PC-9 (cell line): ENCODE results near the gene LARP4. TPM values are rescaled to one million over a fixed set of nuclear protein-coding genes. Genes with fewer than 3 reads are reported as not detected.
A peak's percentile ranks its signal among the peaks of the same experiment; 100 is the strongest.

Experiments
- BruUV-seq: library from RNA; stranded (reverse); fragments of 400-500 nt; replicated peaks from 2 replicates; lab custom pipeline; 2021; lab: Mats Ljungman, UMichigan
- CTCF ChIA-PET: fragments of 300-600 bp; sonication (Branson Sonifier 250); formaldehyde crosslinking; loops from one replicate; lab custom pipeline; 2022; ENCODE audit warnings: antibody characterized with exemption; lab: Charles Lee
- POLR2A ChIA-PET: fragments of 300-600 bp; sonication (Branson Sonifier 250); formaldehyde crosslinking; loops from one replicate; lab custom pipeline; 2022; ENCODE audit warnings: antibody characterized with exemption; ENCODE audit not compliant: unreplicated experiment; lab: Charles Lee
- DNase-seq, 2 experiments: peaks; one replicate each; pipeline versions ENCODE4 v3.0.0 to v3.0.0-alpha.2; 2015 to 2022; ENCODE audit warnings: mixed read lengths in 1 of 2
- H2AFZ ChIP-seq: fragments of 200-600 bp; sonication (generic); 2 replicates; pipeline ENCODE4 v1.8.1; 2017; ENCODE audit warnings: antibody characterized with exemption
- H3F3A ChIP-seq: fragments of 200-600 bp; sonication (generic); 2 replicates; pipeline ENCODE4 v1.8.1; 2017; ENCODE audit warnings: antibody characterized with exemption, mild to moderate bottlenecking, low read depth; ENCODE audit not compliant: insufficient read depth
- H3K27ac ChIP-seq: fragments of 200-600 bp; sonication (generic); 2 replicates; pipeline ENCODE4 v1.6.1; 2016; ENCODE audit warnings: mixed run types
- H3K27me3 ChIP-seq: fragments of 200-600 bp; sonication (generic); 2 replicates; pipeline ENCODE4 v1.6.1; 2016; ENCODE audit warnings: low read depth, mixed run types; ENCODE audit not compliant: insufficient read depth
- H3K36me3 ChIP-seq: fragments of 200-600 bp; sonication (generic); 2 replicates; pipeline ENCODE4 v1.6.1; 2016; ENCODE audit warnings: low read depth, mixed run types
- H3K4me1 ChIP-seq: fragments of 200-600 bp; sonication (generic); replicated peaks from 2 replicates; pipeline ENCODE4 v1.6.1; 2016; ENCODE audit warnings: mixed run types; ENCODE audit not compliant: insufficient read depth
- H3K4me2 ChIP-seq: fragments of 200-600 bp; sonication (generic); 2 replicates; pipeline ENCODE4 v1.6.1; 2017; ENCODE audit warnings: mixed run types
- H3K4me3 ChIP-seq: fragments of 200-600 bp; sonication (generic); 2 replicates; pipeline ENCODE4 v1.6.1; 2016; ENCODE audit warnings: mixed run types
- H3K79me2 ChIP-seq: fragments of 200-600 bp; sonication (generic); 2 replicates; pipeline ENCODE4 v1.6.1; 2017; ENCODE audit warnings: low read depth, mixed run types
- H3K9me2 ChIP-seq: fragments of 200-600 bp; sonication (generic); 2 replicates; pipeline ENCODE4 v1.8.1; 2017; ENCODE audit warnings: mild to moderate bottlenecking; ENCODE audit not compliant: insufficient read depth
- H3K9me3 ChIP-seq: fragments of 200-600 bp; sonication (generic); 2 replicates; pipeline ENCODE4 v1.8.1; 2016; ENCODE audit warnings: low read depth; ENCODE audit not compliant: insufficient read depth
- H4K20me1 ChIP-seq: fragments of 200-600 bp; sonication (generic); 2 replicates; pipeline ENCODE4 v1.8.1; 2017; ENCODE audit not compliant: insufficient read depth
- EZH2 ChIP-seq: fragments of 200-600 bp; sonication (generic); IDR thresholded peaks from 2 replicates; pipeline ENCODE4 v1.8.0; 2017; ENCODE audit warnings: antibody characterized with exemption, low read depth
- intact Hi-C: fragments of 100-400 bp; cut with micrococcal nuclease; formaldehyde crosslinking; loops from one replicate; pipeline ENCODE4 v1.10.0; 2022; ENCODE audit not compliant: unreplicated experiment
- total RNA-seq: library from RNA; stranded (reverse); gene quantifications from 2 replicates; pipeline ENCODE4 v1.2.3, GENCODE V29; 2021
- TF ChIP-seq, protein P1 (sequence below): fragments of 200-600 bp; sonication (generic); conservative IDR thresholded peaks from 2 replicates; pipeline ENCODE4 v1.6.1; 2017; ENCODE audit warnings: mixed run types, antibody characterized with exemption, mild to moderate bottlenecking, moderate library complexity

LARP4 gene
- total RNA-seq, 1 experiment from 2014 or later: 74.2 TPM

DNA sequence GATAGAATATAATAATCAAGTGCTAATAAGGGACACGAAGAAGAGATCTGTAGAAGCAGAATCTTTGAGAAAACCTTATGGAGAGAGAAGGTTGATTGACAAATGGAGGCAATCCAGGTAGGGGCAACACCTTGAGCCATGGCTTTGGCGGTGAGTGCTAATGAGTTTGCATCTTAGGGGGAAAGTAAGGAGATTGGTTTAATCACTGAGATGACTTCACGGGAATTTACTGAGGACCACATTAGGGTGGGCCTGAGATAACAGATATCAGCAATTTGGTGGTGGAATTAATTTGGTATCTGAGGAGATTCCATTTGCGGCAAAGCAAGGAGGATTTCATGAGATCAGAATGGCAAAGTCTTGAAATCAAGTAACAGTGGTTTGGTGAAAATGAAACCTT lies 1.8 kb upstream of the LARP4 start:
- ChIA-PET POLR2A (no interaction called here), CTCF (no interaction called here)
- DNase-seq: no peak
- Histone ChIP-seq H3F3A (peaks cover 58% of the 10 kb centered on the region), H4K20me1 (peaks cover 19% of the 10 kb centered on the region), H3K9me3 (no peaks in the 10 kb centered on the region), H3K4me1 (peaks cover 52% of the 10 kb centered on the region), H3K79me2 (peaks cover 31% of the 10 kb centered on the region), H3K4me2 (no peak overlapping the region), H3K27ac (no peak overlapping the region), H3K9me2 (no peaks in the 10 kb centered on the region), H3K27me3 (no peaks in the 10 kb centered on the region), H2AFZ (no peak overlapping the region), H3K36me3 (0 out of 2 replicates have a peak, but pooled peaks cover 7% of the 10 kb centered on the region), H3K4me3 (no peak overlapping the region)
- TF ChIP-seq, protein P1, sequence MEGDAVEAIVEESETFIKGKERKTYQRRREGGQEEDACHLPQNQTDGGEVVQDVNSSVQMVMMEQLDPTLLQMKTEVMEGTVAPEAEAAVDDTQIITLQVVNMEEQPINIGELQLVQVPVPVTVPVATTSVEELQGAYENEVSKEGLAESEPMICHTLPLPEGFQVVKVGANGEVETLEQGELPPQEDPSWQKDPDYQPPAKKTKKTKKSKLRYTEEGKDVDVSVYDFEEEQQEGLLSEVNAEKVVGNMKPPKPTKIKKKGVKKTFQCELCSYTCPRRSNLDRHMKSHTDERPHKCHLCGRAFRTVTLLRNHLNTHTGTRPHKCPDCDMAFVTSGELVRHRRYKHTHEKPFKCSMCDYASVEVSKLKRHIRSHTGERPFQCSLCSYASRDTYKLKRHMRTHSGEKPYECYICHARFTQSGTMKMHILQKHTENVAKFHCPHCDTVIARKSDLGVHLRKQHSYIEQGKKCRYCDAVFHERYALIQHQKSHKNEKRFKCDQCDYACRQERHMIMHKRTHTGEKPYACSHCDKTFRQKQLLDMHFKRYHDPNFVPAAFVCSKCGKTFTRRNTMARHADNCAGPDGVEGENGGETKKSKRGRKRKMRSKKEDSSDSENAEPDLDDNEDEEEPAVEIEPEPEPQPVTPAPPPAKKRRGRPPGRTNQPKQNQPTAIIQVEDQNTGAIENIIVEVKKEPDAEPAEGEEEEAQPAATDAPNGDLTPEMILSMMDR: no peak
- TF ChIP-seq EZH2: no peak
- intact Hi-C loops: no loop called here
- BruUV-seq: no TSS peak

DNA sequence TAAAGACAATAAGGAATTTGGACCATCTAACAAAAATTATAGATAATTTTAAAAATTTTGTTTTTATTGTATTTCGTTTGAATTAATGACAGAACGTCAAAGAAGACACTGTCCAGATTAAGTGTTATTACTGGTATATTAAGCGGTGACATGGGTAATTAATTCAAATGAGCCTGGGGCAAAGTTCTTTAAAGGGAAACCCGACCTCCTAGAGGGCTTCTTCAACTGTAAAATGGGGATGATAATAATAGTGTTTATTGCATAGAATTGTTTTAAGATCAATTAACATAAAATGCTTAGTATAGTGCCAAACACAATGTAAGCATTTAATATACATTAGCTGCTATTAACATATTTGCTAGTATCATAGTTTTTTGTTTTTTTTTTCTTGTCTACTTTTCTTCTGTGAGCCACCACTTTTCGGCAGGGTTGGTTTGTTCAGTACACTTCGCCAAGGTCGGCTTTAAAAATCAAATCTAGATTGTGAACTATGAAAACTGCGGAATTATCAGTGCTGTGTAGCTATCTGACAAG lies 514 bp upstream of the LARP4 start:
- POLR2A ChIA-PET: no interaction called here

DNA sequence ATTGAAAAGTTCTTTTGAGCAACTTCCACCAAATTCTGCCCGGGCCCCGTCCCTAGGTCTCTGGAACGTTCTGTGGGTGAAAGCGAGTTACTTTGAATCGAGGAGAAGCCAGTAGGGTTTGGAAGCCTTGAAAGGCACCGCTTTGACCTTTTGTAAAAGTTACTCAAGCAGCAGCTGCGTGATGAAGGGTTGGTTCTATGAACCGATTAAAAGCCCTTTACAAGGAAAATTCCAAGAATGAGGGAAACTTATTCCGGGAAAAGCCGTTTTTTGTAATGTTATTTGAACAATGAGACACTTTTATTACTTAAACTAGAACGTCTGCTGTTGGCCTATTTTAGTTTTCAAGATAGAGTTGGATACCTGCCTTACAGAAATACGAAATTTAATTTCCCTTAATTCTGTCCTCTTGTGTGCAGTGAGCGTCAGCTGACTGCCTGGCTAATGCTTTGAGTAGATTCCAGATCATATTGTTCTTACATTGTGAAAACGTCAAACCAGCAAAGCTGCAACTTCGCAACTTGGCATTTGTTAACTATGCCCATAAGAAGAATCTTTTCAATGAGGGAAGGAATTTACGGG lies 906 bp downstream of the LARP4 start:
- ChIA-PET POLR2A (interaction anchor here (0.7 kb wide), 1 partner anchor 124 kb away, joined by 3 read pairs; no protein-coding TSS in a partner anchor), CTCF (no interaction called here)
- Histone ChIP-seq H3K9me2 (no peaks in the 10 kb centered on the region), H3K79me2 (peaks cover 57% of the 10 kb centered on the region), H3K4me2 (peak overlapping the region; percentile 89), H3K9me3 (no peaks in the 10 kb centered on the region), H3K4me1 (peaks cover 43% of the 10 kb centered on the region), H3K4me3 (peak overlapping the region; percentile 83), H3K36me3 (0 out of 2 replicates have a peak, but pooled peaks cover 7% of the 10 kb centered on the region), H4K20me1 (peaks cover 19% of the 10 kb centered on the region), H3K27me3 (no peaks in the 10 kb centered on the region), H3K27ac (peak overlapping the region; percentile 88), H2AFZ (peak overlapping the region; percentile 77), H3F3A (peaks cover 61% of the 10 kb centered on the region)
- TF ChIP-seq EZH2: no peak
- TF ChIP-seq, protein P1: no peak
- TSS peak; percentile 42 for BruUV-seq
- peak in 1 of 2 experiments; percentile 35 for DNase-seq
- intact Hi-C loops: loop anchor here (2.0 to 10.0 kb wide), 4 partner anchors 74 to 317 kb away; partner anchors contain the start of gene SMARCD1

More for the DNA sequence above, 514 bp upstream of the LARP4 start:
- TF ChIP-seq EZH2: no peak
- TF ChIP-seq, protein P1: no peak
- H3K4me1 ChIP-seq: peaks cover 50% of the 10 kb centered on the region
- H2AFZ ChIP-seq: peak overlapping the region; percentile 87
- CTCF ChIA-PET: no interaction called here
- 0 out of 2 replicates have a peak, but pooled peaks cover 7% of the 10 kb centered on the region for H3K36me3 ChIP-seq
- DNase-seq: no peak
- H3K9me3 ChIP-seq: no peaks in the 10 kb centered on the region
- peak overlapping the region; percentile 83 for H3K4me3 ChIP-seq
- intact Hi-C loops: loop anchor here (2.0 to 10.0 kb wide), 4 partner anchors 73 to 315 kb away; partner anchors contain the start of gene SMARCD1
- peak overlapping the region; percentile 88 for H3K27ac ChIP-seq
- H3K79me2 ChIP-seq: peaks cover 43% of the 10 kb centered on the region
- peaks cover 65% of the 10 kb centered on the region for H3F3A ChIP-seq
- H4K20me1 ChIP-seq: peaks cover 19% of the 10 kb centered on the region
- no peaks in the 10 kb centered on the region for H3K9me2 ChIP-seq
- TSS peak; percentile 99 for BruUV-seq
- peak overlapping the region; percentile 89 for H3K4me2 ChIP-seq
- H3K27me3 ChIP-seq: no peaks in the 10 kb centered on the region
